ENCODE measurements around the gene WFIKKN2.
"Not testable (repeated sequence)": the region's sequence is repeated elsewhere in the genome, so short reads cannot be mapped to it uniquely, and the experiment has no call there.

WFIKKN2 gene

DNA sequence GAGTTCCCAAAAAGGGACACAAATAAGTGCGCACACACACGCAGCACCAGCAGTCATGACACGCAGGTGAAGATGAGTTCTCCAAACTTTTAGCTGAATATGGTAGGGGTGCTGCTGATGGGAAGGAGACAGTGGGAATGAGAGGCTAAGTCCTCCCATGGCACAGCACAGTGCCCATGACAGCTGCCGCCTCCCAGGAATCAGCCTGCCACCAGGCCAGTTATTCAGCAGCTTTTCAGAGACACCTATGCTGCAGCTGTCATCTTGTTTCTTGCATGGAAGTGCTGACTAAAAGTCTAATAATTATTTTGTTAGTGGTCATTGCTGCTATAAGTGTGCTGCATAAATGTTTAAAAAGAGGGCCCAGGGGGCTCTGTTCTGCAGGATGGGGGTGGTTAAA, 12.2 kb downstream of the WFIKKN2 start:
- Histone ChIP-seq H3K4me3 (no peak overlapping the region), H3K27ac (no peak overlapping the region)

GRCh38 chr17:50848039-50848438, 12.7 kb downstream of the WFIKKN2 start:
- Histone ChIP-seq H3K4me3 (no peak overlapping the region), H3K27ac (no peak overlapping the region)

DNA sequence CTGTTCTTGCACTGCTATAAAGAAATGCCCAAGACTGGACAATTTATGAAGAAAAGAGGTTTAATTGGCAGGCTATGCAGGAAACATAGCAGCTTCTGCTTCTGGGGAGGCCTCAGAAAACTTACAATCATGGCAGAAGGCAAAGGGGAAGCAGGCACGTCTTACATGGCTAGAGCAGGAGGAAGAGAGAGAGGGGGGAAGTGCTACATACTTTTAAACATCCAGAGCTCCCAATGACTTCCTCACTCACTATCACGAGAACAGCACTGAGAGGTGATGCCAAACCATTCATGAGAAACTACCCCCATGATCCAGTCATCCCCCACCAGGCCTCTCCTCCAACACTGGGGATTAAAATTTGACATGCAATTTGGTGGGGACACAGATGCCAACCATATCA, 13.3 kb downstream of the WFIKKN2 start:
- Histone ChIP-seq H3K4me3 (no peak overlapping the region), H3K27ac (no peak overlapping the region)

- no peak overlapping the region for H3K4me3 ChIP-seq
- peak overlapping the region in 6 of 21 experiments; percentile 2 to 70 (median 34) for H3K27ac ChIP-seq
These were observed 15.3 kb downstream of the WFIKKN2 start for GRCh38 chr17:50850640-50851039.

DNA sequence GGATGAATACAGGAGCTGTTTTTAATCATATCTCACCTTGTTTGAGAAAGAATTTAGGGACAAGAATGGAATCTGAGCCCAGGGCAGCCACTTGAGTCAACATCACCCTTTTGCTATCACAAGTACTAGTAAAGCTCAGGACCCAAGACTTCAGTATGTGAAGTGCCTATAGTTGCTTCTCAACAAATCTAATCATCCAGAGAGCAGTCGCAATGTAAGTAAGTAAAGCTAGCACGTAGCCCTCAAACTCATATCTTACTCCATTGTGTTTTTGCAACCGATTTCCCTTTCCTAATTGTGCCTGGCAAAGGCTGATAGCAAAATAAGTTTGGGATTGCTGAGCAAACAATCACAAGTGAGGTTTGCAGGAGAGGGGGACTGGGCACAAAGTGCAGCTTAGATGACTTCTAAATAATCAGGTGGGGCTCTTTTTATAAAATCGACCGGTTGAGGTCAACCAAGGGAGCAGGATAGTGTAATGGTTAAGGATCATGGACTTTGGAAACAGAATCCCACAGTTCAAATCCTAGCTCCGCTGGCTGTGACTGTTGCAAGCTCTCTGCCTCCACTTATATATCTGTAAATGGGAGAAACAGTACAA, 17.7 kb downstream of the WFIKKN2 start:
- Histone ChIP-seq H3K4me3 (no peak overlapping the region), H3K27ac (peak overlapping the region in 3 of 21 experiments; percentile 5 to 66 (median 50))

GRCh38 chr17:50853781-50854180, 18.4 kb downstream of the WFIKKN2 start:
- Histone ChIP-seq H3K4me3 (no peak overlapping the region), H3K27ac (no peak overlapping the region)

DNA sequence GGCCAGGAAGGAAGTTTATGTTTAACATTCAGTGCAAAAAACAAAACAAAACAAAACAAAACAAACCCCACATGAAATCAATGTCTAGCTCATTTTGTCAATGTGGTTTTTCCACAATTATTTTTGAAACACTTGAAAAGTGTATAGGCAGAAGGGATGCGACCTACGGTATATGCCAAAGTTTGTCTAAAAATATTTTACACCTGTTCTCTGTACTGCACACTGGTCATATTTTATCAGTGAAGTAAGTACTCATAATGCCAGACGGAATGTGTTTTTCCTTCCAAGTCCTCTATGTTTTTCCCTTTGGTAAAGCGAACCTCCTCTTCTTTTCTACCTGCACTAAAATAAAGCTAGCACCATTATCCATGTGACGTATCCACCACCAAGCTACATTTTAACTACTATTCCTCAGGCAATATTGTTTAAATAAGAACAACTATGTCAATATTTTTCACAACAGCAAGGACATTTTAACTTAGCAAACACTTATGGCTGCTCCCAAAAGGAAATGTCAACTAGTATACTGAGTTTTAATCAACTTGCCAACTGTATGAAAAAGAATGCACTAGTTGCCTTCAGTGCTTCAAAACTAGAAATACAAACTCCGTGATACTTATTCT, 20.4 kb downstream of the WFIKKN2 start:
- H3K4me3 ChIP-seq: no peak overlapping the region
- no peak overlapping the region for H3K27ac ChIP-seq

GRCh38 chr17:50856431-50856830, 21.0 kb downstream of the WFIKKN2 start:
- no peak overlapping the region for H3K27ac ChIP-seq
- H3K4me3 ChIP-seq: no peak overlapping the region

DNA sequence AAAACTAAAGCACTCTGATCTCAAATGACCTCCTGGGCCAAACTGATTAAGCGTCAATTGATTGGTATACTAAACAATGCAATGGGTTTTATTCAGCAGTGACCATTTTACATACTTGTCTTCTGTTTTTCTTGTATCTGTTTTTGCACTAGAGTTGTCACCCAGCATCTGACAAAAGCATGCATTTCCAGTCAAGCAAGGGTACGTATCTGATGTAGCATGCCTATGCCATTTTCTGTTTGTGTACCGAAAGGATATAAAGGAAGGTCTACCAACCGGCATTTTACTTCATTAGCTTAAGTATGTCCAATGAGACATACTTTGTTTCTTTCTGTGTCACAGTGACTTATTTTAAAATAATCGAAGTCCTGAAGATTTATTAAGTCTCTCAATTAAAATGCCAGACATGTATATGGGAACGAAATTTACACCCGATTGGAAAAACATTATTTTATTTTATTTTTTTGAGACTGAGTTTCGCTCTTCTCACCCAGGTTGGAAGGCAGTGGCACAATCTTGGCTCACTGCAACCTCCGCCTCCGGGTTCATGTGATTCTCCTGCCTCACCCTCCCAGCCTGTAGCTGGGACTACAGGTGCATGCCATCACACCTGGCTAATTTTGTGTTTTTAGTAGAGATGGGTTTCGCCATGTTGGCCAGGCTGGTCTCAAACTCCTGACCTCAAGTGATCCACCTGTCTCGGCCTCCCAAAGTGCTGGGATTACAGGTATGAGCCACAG, 23.3 kb downstream of the WFIKKN2 start:
- H3K27ac ChIP-seq: no peak overlapping the region

GRCh38 chr17:50859727-50860126, 24.3 kb downstream of the WFIKKN2 start:
- H3K27ac ChIP-seq, H3K4me3 ChIP-seq: not testable (repeated sequence)

More for the DNA sequence above, 23.3 kb downstream of the WFIKKN2 start:
- H3K4me3 ChIP-seq: no peak overlapping the region

DNA sequence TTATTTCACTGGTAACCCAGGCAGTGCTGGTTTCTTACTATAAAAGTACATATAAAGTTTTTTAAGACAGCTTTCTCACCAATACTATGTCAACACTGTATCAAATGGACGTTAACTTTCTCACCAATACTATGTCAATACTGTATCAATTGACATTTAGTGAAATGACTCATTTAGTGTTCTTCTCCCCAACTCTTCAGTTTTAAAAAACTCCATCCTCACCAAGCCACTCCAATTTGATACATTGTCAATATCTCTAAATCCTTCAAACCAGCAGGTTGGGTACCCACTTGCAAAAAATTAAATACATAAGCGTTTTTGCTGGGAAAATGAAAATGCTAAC, 25.9 kb downstream of the WFIKKN2 start:
- peak overlapping the region in 1 of 21 experiments; percentile 31 for H3K27ac ChIP-seq
- H3K4me3 ChIP-seq: no peak overlapping the region

GRCh38 chr17:50861822-50862528, 26.6 kb downstream of the WFIKKN2 start:
- Histone ChIP-seq H3K4me3 (peak overlapping the region in 1 of 7 experiments; percentile 97), H3K27ac (peak overlapping the region in 1 of 21 experiments; percentile 31)

- peak overlapping the region in 7 of 21 experiments; percentile 6 to 97 (median 27) for H3K27ac ChIP-seq
- H3K4me3 ChIP-seq: peak overlapping the region in 5 of 7 experiments; percentile 5 to 99 (median 16)
These were observed 27.9 kb downstream of the WFIKKN2 start for GRCh38 chr17:50863221-50863843.

- H3K27ac ChIP-seq: peak overlapping the region in 9 of 21 experiments; percentile 6 to 100 (median 97)
These were observed 28.5 kb downstream of the WFIKKN2 start for GRCh38 chr17:50863931-50864330.

GRCh38 chr17:50864747-50865059, 29.3 kb downstream of the WFIKKN2 start:
- Histone ChIP-seq H3K4me3 (peak overlapping the region; percentile 67 to 100 (median 97)), H3K27ac (peak overlapping the region; percentile 91 to 100 (median 98))

More at GRCh38 chr17:50863931-50864330, 28.5 kb downstream of the WFIKKN2 start:
- peak overlapping the region; percentile 67 to 100 (median 97) for H3K4me3 ChIP-seq

GRCh38 chr17:50865060-50865867, 29.9 kb downstream of the WFIKKN2 start:
- H3K4me3 ChIP-seq: peak overlapping the region; percentile 67 to 100 (median 97)

DNA sequence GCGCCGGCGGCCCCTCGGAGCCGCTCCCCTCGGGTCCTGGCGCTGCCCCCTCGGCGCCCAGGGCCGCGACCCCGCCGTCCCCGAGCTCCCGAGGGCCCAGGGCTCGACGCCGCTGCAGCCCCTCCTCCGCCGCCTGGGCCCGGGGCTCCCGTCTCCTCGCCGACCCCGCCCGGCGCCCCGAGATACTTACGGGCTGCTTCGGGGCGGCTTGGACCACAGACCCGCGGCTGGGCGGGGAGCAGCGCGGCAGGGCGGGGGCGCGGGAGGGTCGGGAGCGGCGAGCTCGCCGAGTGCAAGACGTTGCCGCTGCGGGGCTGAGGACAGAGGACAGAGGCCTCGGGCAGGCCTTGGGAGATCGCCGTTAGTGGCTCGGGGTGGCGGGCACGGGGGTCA, 30.5 kb downstream of the WFIKKN2 start:
- peak overlapping the region; percentile 91 to 100 (median 98) for H3K27ac ChIP-seq

More at GRCh38 chr17:50865060-50865867, 29.9 kb downstream of the WFIKKN2 start:
- peak overlapping the region; percentile 91 to 100 (median 98) for H3K27ac ChIP-seq

DNA sequence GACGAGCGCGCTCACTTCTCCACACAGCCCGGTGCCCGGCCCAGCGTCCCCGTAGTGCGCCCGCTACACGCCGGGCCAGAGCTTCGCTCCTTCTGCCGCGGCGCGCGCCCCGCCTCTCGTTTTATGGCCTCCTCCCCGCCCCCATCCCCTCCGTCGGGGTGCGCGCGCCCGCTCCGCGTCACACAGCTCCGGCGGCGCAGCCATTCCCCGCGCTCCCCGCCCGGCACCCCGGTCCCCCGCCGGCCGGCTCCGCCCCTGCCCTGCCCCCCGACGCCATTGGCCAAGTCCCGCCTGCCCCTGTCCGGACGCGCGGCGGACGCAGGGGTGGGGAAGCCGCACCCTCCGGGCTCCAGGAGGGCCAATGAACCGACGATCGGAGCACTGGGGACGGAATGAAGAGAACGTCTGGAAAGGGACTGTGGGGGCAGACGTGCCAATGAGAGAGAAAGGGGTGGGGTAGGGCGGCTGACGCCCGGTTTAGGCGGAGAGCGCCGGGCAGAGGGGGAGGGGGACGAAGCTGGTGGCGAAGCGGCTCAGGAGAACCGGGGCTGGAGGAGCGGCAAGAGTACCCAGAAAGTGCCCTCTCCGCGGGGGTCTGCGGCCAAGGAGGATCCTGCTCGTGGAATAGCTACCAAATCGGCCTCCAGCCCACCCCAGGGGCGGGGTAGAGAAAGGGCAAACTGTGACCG, 31.0 kb downstream of the WFIKKN2 start, which contains the start of gene TOB1:
TSS of gene TOB1 (minus strand) at position 94 of the 689 bp plus-strand sequence. CDS start 2,337 bp downstream, outside the sequence.
- Histone ChIP-seq H3K4me3 (peak within 1 kb of the TSS; percentile 67 to 100 (median 97)), H3K27ac (peak within 1 kb of the TSS; percentile 91 to 100 (median 99))

More for the DNA sequence above, 30.5 kb downstream of the WFIKKN2 start:
- peak overlapping the region; percentile 67 to 100 (median 97) for H3K4me3 ChIP-seq
